DMS 273 (cell line): ENCODE measurements around the gene PLAAT2.
"Not testable (repeated sequence)": the region's sequence is repeated elsewhere in the genome, so short reads cannot be mapped to it uniquely, and the experiment has no call there.

ENCODE experiments used
- DNase-seq: peaks from one replicate; lab custom pipeline; 2025; ENCODE audit not compliant: unreplicated experiment; lab: John Stamatoyannopoulos, UW

Gene PLAAT2

DNA sequence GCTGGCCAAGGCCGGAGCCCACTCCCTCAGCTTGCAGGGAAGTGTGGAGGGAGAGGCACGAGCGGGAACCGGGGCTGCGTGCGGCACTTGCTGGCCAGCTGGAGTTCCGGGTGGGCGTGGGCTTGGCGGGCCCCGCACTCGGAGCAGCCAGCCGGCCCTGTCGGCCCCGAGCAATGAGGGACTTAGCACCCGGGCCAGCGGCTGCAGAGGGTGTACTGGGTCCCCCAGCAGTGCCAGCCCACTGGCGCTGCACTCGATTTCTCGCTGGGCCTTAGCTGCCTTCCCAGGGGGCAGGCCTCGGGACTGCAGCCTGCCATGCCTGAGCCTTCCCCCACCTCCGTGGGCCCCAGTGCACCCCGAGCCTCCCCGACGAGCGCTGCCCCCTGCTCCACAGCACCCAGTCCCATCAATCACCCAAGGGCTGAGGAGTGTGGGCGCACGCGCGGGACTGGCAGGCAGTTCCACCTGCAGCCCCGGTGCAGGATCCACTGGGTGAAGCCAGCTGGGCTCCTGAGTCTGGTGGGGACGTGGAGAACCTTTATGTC lies 13.0 kb downstream of the PLAAT2 start:
- DNase-seq, result not testable (repeated sequence)

GRCh38 chr11:63549411-63549810 lies 13.8 kb downstream of the PLAAT2 start:
- DNase-seq, result no peak

- DNase-seq, result no peak
These were observed 15.0 kb downstream of the PLAAT2 start for GRCh38 chr11:63548178-63548577.

GRCh38 chr11:63547061-63547460 lies 16.1 kb downstream of the PLAAT2 start:
- DNase-seq, result no peak

GRCh38 chr11:63543711-63544110 lies 19.5 kb downstream of the PLAAT2 start:
- no peak for DNase-seq

GRCh38 chr11:63542506-63542905 lies 20.7 kb downstream of the PLAAT2 start:
- not testable (repeated sequence) for DNase-seq

- peak; percentile 87 for DNase-seq
These were observed 25.7 kb downstream of the PLAAT2 start for GRCh38 chr11:63537293-63538101.

- peak; percentile 54 for DNase-seq
These were observed 26.4 kb downstream of the PLAAT2 start, which contains the start of gene PLAAT4 for GRCh38 chr11:63536669-63537292. PLAAT4 (plus strand) TSS chr11:63536808; CDS start chr11:63536869, 61 bp downstream.

GRCh38 chr11:63535734-63536133 lies 27.4 kb downstream of the PLAAT2 start:
- DNase-seq, result no peak

GRCh38 chr11:63534895-63535461 lies 28.2 kb downstream of the PLAAT2 start:
- DNase-seq, result no peak

GRCh38 chr11:63534076-63534475 lies 29.1 kb downstream of the PLAAT2 start:
- DNase-seq, result no peak

DNA sequence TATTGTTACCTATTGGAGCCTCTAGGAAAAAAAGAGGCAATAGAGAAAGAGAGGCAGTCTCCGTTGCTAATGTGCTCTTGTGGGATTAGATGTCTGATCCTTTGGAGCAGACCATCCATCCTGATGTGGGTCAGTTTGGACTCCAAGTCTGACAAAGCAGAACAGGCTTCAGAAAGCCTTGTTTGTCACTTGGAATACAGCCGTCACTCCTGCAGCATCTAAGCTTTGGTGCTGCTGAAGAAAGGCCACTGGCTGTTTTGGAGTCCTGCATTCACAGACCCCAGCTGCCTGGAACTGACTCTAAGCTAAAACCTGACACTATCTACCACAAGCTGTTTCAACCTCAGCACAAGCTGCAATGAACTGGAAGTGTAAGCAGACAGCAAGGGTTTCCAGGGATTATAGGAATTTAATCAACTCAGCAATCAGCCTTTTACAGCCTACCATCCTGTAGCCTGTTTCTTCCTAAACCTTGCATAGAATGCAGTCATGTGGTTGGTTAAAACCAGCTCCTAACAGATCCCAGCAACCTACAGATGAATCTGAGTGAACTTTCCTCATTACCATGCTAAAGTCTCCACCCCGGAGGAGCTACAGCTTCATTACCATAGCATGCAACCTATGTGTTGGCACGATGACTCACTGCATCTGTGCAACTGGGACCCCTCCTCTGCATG lies 30.2 kb downstream of the PLAAT2 start:
- DNase-seq, result peak; percentile 49

DNA sequence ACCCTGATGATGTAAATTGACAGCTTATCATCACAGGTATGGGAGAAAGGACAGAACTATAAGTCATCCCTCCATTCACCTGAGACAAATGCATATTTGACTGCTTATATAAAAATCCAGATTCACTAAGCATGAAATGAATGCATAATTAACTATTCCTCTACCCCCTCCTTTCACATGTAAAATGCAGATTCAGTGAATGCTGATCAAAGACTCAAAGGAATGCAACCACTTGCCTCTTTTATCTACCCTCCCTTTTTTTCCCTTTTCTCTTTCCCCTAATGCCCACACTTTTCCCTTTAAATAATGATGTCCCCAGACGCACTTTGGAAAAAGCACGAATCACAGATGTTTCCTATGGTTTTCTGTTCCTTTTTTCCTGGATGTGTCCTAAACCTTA lies 31.1 kb downstream of the PLAAT2 start:
- no peak for DNase-seq

- DNase-seq, result peak; percentile 52
These were observed 31.9 kb downstream of the PLAAT2 start for GRCh38 chr11:63531074-63531792.

- no peak for DNase-seq
These were observed 33.2 kb downstream of the PLAAT2 start for GRCh38 chr11:63530021-63530420.

- not testable (repeated sequence) for DNase-seq
These were observed 33.8 kb downstream of the PLAAT2 start for GRCh38 chr11:63529373-63529772.

GRCh38 chr11:63528729-63529278 lies 34.4 kb downstream of the PLAAT2 start:
- not testable (repeated sequence) for DNase-seq

- DNase-seq, result not testable (repeated sequence)
These were observed 35.0 kb downstream of the PLAAT2 start for GRCh38 chr11:63528156-63528555.

GRCh38 chr11:63527667-63528066 lies 35.5 kb downstream of the PLAAT2 start:
- no peak for DNase-seq

- DNase-seq, result no peak
These were observed 40.0 kb downstream of the PLAAT2 start for GRCh38 chr11:63523151-63523550.
